SW 1271 (cell line): ENCODE measurements around the gene SETD1A.

Experiments used
- DNase-seq, 2 experiments: peaks; one replicate each; lab custom pipeline; 2025; lab: John Stamatoyannopoulos, UW

Gene SETD1A

DNA sequence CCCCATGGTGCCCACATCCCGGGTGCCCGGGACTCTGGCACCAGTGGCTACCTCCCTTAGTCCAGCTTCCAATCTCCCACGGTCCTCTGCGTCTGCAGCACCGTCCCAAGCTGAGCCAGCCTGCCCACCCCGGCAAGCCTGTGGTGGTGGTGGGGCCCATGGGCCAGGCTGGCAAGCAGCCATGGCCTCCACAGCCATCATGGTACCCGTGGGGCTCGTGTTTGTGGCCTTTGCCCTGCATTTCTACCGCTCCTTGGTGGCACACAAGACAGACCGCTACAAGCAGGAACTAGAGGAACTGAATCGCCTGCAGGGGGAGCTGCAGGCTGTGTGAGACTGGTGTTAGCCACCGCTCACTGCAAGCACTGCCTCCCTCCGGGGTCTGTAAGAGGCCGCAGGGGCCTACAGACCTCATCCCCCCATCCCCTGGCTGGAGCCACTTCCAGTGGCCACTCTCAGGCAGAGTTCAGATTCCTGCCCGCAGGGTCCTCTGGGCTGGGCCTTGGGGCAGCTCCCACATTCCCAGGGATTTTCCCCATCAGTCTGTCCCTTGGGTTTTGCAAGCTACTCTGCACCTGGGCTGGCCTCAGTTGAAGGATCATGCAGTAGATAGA is 3.9 kb upstream of the SETD1A start:
- peak in 1 of 2 experiments; percentile 61 for DNase-seq

DNA sequence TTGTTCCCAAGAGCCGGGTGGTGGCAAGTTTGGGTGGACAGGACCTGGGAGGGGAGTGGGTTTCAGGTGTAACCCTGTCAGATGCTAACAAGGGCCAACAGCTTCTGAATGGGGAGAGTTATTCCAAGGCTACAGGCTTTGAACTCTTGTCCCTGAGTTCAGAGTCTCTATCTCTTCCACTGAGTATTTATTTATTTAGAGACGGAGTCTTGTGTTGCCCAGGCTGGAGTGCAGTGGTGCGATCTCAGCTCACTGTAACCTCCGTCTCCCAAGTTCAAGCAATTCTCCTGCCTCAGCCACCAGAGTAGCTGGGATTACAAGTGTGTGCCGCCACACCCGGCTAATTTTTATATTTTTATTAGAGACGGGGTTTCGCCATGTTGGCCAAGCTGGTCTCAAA is 2.6 kb upstream of the SETD1A start:
- DNase-seq: no peak

DNA sequence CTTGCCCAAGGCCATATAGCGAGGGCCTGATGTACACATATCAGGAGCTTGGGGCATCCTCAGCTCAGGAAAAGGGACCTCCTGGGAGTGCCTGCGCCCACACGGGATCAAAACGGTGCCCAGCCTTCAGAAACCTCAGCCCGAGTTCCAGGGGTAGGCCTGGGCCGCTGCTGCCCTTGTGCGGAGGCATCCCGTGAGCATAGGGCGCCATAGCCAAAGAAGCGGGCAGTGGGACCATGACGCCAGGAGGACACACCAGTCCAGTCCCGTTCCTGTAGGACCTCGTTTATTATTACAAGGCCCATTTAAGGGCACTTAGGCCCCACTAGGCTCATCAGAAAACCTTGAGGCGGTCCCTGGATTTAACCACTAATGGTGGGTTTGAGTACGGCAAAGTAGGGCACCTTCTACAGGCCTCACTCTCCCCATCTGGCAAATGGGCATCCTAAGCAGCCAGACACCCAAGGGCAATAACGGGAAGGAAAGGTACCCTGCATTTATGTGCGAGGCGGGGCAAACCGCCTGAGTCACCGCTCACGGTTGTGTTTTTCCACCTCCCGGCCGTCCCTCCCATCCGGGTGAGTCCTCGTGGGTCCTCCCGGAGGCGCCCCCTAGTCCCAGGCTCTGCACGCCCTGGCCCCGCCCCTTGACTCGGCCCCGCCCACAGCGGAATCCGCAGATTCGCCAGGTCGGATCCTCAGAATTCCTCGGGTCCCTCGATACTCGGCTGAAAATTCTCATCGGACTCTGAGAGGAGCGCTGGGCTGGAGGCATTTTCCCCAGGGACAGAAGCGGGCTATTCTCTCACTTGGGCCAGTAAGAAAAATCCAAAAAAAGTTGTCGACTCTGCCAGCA is 726 bp upstream of the SETD1A start:
- DNase-seq: peak; percentile 64 to 74

DNA sequence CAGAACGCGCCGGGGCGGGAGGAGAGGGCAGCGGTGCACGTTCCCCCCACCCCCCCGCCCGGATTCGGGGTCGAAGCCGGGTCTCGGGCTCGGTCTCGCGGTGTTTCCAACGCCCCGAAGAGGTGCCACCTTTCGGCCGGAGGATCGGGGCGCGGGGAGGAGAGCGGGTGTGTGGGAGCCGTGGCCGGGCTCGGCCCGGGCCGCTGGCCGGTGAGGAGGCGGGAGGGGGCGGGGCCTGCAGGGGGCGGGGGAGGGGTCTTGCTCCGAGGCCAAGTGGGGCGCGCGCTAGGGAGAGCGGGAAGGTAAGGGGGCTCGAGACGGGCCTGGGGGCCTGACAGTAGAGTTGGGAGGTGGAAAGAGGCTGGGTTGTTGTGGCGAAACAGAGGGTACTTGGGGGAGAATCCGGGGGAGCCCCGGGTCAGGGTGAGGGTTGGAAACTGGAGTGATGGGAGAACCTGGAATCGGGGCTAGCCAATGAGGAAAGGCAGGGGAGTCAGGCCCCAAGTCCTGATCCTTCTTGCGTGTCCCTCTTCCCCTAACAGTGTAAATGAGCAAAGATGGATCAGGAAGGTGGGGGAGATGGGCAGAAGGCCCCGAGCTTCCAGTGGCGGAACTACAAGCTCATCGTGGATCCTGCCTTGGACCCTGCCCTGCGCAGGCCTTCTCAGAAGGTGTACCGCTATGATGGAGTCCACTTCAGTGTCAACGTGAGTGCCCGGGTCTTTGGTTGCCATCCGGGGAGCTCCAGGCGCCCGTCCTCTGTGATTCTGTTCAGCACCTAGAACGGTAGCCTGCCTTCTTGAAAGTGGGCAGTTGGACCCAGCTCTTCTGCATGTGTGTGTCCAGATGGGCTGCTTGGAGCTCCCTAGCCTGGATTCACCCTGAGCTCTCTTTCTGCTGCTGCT is 873 bp downstream of the SETD1A start:
- DNase-seq: peak in 1 of 2 experiments; percentile 39

DNA sequence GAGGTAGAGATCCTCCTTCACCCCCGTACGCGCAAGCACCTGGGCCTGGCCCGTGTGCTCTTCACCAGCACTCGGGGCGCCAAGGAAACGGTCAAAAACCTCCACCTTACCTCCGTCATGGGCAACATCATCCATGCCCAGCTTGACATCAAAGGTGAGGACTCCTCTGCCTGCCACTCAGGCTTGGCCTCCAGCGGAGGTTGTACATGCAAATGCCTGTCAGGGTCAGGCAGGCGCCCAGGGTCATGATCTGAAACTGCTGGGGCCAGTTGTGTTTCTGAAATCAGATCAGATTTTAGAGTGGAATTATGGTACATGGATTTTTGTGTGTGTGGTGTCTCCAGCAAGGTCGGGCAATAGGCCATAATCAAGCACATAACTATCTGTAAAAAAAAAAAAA is 3.8 kb downstream of the SETD1A start:
- DNase-seq: no peak

DNA sequence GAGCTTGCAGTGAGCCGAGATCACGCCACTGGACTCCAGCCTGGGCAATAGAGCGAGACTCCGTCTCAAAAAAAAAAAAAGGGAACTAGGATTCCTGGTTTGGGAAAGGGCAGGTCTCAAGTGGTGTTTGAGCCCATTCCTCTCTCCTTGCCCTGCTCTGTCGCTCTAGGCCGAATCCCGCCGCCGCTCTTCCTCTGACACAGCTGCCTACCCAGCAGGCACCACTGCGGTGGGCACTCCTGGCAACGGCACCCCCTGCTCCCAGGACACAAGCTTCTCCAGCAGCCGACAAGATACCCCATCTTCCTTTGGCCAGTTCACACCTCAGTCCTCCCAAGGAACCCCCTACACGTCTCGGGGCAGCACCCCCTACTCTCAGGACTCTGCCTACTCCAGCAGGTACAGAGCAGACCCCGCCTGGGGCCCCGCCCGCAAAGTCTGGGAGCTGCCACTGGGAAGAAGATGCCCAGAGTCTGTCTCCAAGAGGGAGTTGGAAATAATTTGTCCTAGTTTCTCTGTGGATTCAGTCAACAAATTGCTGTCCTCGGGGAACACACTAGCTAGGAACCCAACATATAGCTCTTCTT is 6.5 kb downstream of the SETD1A start:
- no peak for DNase-seq

DNA sequence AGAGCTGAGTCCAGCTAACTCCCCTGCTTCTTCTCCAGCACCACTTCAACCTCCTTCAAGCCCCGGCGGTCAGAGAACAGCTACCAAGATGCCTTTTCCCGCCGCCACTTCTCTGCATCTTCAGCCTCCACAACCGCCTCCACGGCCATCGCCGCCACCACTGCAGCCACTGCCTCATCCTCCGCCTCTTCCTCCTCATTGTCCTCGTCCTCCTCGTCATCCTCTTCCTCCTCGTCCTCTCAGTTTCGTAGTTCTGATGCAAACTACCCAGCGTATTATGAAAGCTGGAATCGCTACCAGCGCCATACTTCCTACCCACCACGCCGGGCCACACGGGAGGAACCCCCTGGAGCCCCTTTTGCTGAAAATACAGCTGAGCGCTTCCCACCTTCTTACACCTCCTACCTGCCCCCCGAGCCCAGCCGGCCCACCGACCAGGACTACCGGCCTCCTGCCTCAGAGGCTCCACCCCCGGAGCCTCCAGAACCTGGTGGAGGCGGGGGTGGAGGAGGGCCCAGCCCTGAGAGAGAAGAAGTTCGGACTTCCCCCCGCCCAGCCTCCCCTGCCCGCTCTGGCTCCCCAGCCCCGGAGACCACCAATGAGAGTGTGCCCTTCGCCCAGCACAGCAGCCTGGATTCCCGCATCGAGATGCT is 7.1 kb downstream of the SETD1A start:
- DNase-seq: no peak

DNA sequence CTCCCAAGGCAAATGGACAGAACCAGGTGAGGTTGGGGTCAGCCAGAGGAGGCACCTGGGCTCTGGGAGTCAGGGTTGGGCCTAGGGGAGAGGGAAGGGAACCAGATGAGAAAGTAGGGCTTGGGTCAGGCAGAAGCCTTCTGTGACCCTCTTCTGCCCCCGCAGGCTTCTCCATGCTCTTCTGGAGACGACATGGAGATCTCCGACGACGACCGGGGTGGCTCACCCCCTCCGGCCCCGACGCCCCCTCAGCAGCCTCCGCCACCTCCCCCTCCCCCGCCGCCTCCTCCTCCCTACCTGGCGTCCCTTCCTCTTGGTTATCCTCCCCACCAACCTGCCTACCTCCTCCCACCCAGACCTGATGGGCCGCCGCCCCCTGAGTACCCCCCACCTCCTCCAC is 7.9 kb downstream of the SETD1A start:
- DNase-seq: no peak

DNA sequence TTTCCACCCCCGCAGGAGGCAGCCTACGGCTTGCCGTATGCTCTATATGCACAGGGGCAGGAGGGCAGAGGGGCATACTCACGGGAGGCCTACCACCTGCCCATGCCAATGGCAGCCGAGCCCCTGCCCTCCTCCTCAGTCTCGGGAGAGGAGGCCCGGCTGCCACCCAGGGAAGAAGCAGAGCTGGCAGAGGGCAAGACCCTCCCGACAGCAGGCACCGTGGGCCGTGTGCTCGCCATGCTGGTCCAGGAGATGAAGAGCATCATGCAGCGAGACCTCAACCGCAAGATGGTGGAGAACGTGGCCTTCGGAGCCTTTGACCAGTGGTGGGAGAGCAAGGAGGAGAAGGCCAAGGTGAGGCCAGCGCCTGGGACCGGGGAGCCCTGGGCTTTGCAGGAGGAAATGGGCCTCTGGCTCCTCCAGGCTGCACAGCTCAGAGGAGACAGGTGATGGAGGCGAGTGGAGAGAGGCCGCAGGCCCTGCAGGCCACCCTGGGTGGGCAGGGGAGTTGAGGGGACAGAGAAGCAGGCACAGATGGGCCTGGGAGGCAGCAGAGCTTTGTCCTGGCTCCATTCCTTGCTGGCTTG is 8.6 kb downstream of the SETD1A start:
- DNase-seq: no peak

DNA sequence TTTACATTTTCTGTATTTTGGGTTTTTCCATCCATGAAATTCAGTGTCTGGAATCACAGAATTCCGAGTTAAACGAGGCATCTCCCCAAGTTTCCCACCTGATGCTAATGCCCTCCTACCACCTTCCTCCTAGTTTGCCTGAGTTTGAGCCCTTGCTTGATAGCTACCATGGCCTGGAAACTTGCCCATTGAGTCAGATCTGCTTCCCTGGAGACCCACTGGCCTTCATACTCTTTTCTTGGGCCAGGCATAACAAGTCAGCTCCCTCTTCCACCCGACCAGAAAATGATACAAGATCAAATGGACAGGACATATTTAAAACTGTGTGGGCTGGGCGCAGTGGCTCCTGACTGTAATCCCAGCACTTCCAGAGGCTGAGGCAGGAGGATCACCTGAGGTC is 10.2 kb downstream of the SETD1A start:
- DNase-seq: no peak

DNA sequence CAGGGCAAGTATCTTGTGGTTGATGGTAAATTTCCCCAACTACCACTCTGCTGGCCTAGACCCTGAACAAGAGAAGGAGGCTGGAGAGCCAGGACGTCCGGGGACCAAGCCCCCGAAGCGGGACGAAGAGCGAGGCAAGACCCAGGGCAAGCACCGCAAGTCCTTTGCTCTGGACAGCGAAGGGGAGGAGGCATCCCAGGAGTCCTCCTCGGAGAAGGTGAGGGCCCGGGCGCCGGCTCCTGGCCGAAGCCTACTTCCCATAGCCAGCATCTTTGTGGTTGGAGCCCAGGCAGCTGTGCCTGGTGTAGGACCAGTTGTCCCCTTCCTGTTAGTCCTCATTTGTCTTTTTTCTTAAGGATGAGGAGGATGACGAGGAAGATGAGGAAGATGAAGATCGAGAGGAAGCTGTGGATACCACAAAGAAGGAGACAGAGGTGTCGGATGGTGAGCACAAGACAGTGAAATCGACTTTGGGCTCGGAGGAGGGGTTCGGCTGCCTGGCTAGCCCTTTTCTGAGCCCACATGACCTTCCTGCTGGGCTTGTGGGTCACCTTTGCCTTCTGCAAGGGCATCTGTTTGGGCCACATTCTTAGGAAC is 11.8 kb downstream of the SETD1A start:
- no peak for DNase-seq

DNA sequence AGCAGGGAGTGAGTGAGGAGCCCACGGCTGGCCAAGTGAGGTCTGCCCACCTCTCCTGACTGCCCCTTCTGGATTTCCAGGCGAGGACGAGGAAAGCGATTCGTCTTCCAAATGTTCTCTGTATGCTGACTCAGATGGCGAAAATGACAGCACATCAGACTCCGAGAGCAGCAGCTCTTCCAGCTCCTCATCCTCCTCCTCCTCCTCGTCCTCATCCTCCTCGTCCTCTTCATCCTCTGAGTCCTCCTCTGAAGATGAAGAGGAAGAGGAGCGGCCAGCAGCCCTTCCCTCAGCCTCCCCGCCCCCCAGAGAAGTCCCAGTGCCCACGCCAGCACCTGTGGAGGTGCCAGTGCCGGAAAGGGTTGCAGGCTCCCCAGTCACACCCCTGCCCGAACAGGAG is 13.7 kb downstream of the SETD1A start:
- DNase-seq: no peak

DNA sequence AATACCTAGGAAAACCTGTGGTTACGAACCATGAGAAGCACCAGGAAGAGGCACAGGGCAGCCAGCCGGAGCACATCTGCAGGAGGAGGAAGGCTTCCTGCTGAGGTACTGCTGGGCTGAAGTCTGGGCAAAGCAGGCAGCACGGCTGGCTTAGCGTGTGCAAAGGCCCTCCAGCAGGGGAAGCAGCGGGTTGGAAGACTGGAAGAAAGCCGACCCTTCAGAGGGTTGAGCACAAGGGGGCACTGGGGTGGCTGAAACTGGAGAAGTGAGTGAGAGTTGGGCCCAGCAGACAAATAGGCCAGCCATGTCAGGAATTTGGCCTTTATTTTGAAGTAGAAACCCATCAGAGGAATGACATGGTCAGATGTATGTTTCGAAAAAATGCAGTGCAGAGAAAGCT is 15.3 kb downstream of the SETD1A start:
- no peak for DNase-seq

DNA sequence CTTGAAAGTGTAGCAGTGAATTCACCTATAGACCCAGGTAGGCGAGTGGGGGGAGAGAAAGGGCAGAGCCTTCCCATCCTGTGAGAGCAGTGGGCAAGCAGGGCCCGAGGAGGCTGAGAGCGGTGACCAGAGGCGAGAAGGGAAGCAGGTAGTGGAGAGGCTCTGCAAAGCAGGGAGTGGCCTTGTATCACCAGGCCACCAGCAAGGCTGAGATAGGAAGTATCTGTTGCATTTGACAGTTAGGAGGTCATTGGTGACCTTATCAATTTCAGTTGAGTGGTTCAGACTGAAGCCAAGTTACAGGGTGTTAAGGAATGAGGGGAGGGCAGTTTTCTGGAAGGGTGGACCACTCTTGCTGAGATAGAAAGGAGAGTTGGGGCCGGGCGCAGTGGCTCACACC is 16.8 kb downstream of the SETD1A start:
- DNase-seq: no peak

DNA sequence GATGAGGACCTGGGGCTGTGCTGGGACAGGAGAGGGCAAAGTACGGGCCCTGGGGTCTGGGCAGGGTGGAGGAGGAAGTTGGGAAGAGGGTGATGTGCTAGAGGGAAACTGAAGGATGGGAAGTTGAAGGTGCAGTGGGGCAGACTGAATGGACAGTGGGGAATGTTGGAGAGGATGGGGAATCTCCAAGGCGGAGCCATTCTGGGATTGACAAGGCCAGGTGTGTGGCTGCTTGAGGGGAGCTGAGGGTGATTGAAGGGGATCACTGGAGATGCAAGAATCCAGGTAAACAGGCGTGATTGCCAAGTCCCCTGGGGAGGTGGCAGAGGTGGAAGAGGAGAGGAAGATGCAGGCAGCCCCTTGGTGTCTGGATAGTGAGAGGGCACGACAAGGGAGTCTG is 18.9 kb downstream of the SETD1A start:
- DNase-seq: no peak

DNA sequence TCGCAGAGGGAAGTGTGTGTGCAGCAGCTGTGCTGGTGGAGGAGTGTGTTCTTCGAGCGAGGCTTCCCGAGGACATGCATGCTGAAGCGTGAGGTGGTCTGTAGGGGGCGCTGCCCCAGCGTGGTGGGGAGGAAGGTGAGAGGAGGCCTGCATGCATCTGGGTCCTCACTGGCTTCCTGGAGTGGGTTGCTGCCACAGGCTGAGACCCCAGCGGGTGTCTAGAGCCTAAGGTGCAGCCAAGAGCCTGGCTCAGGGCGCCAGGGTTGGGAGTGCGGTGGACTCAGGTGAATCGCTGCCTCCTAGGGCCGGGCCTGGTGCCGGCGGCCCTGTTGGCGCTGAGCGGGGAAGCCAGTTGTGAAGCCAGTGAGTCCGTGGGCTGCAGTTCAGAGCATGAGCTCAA is 19.9 kb downstream of the SETD1A start:
- DNase-seq: no peak

DNA sequence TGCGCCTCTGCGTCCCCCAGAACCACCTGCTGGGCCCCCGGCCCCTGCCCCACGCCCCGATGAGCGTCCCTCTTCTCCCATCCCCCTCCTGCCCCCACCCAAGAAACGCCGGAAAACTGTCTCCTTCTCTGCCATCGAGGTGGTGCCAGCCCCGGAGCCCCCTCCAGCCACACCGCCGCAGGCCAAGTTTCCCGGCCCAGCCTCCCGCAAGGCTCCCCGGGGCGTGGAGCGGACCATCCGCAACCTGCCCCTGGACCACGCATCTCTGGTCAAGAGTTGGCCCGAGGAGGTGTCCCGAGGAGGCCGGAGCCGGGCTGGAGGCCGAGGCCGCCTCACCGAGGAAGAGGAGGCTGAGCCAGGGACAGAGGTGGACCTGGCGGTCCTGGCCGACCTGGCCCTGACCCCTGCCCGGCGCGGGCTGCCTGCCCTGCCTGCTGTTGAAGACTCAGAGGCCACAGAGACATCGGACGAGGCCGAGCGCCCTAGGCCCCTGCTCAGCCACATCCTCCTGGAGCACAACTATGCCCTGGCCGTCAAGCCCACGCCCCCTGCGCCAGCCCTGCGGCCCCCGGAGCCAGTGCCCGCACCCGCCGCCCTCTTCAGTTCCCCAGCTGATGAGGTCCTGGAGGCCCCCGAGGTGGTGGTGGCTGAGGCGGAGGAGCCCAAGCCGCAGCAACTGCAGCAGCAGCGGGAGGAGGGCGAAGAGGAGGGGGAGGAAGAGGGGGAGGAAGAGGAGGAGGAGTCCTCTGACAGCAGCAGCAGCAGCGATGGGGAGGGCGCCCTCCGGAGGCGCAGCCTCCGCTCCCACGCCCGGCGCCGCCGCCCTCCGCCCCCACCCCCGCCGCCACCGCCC is 21.8 kb downstream of the SETD1A start:
- no peak for DNase-seq

DNA sequence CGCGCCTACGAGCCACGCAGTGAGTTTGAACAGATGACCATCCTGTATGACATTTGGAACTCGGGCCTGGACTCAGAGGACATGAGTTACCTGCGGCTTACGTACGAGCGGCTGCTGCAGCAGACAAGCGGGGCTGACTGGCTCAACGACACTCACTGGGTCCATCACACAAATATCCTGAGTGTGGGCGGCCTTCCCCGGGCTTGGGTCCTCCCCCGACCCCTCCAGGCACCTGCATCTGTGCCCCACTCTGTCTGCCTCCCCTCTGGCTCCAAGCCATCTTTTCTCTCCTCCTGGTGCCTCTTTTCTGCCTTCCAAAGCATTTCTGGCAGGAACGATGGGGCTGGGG is 22.4 kb downstream of the SETD1A start:
- DNase-seq: no peak

DNA sequence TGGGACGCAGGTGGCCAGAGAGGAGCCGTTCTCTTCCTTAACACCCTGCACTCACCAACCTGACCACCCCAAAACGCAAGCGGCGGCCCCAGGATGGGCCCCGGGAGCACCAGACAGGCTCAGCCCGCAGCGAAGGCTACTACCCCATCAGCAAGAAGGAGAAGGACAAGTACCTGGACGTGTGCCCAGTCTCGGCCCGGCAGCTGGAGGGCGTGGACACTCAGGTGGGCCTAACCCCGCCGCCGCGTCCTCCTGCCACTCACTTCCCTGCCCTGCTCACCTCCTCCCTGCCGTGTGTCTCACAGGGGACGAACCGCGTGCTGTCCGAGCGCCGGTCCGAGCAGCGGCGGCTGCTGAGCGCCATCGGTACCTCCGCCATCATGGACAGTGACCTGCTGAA is 22.9 kb downstream of the SETD1A start:
- no peak for DNase-seq

DNA sequence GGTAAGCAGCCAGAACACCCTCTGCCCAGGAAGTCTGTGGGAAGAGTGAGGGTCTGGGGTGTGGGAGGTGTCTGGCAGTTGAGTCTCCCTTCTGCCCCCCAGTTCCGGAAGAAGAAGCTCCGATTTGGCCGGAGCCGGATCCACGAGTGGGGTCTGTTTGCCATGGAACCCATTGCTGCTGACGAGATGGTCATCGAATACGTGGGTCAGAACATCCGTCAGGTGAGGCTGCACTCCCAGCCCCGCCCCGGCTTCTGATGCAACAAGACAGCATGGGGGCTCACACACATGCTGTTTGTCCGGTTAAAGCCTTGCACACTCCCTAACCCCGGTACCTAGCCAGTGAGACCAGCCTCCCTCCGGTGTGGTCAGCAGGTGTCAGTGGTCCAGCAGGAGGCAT is 23.4 kb downstream of the SETD1A start:
- DNase-seq: no peak
